Stimulated activated CD8-positive, alpha-beta memory T cell treated with anti-CD3 and anti-CD28 coated beads, Interleukin-15, amount 100 ng/mL, for 24 hours (primary cell): ENCODE data around the gene SYNGR1.
A peak's percentile ranks its signal among the peaks of the same experiment; 100 is the strongest.

Experiments
- DNase-seq: peaks from one replicate; pipeline ENCODE4 v3.0.0-alpha.2; 2020; ENCODE audit warnings: low read depth

The SYNGR1 gene

DNA sequence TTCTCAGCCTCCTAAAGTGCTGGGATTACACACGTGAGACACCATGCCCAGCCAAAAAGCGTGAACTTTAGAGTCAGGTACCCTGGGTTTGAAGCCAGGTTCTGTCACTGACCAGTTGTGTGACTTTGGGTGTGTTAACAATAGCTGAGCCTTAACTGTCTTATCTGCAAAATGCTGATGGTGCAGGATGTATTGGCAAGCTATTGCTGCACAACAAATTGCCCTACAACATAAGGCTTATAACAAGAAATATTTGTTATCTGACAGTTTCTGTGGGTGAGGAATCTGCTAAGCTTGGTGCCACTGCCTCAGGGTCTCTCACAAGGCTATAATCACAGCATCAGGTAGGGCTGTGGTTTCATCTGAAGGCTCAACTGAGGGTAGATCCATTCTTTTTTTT lies 21.9 kb downstream of the SYNGR1 start:
- DNase-seq: no peak

DNA sequence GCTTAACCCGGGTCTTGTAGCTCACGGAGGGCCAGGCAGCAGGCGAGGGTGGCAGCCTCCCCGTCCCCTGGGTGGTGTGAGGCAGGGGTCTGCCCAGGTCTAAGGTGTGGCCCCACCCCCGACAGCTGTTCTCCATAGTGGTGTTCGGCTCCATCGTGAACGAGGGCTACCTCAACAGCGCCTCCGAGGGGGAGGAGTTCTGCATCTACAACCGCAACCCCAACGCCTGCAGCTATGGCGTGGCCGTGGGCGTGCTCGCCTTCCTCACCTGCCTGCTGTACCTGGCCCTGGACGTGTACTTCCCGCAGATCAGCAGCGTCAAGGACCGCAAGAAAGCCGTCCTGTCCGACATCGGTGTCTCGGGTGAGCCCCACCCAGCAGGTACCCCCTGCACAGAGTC lies 24.4 kb downstream of the SYNGR1 start:
- DNase-seq: no peak

DNA sequence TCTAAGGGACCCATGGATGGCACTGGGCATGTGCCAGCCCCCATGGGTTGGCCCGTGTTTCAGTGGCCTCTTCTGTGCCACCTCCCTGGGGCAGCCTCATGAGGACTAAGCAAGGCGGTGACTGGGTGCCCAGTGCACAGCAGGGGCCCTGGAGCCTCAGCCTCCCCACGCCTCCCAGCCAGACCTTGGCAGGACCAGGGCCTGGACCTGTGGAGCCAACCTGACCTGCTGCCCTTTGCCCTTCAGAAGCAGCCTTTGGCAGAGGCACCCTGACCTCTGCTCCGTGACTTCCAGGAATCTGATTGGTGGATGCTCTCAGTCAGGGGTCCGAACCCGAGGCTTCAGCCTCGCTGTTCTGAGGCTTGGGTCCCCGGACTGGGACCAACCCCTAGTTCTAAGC lies 25.0 kb downstream of the SYNGR1 start:
- no peak for DNase-seq

DNA sequence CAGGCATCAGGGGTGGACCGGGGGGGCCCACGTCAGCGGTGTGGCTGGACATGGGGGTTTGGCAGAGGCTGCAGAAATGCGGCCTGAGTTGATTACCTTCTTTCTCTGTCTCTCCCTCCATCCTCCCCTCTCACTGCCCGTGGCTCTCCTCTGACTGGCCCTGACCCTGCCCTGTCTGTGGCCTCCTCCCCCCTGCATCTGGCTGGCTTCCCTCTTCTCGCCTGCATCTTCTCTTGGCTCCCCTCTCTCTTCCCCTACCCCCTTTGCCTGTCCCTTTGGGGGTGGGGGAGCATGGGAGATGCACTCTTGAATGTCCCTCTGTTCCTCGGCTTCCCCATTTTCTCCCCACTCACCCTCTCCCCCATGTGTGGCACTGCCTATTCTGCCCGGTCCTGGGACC lies 25.9 kb downstream of the SYNGR1 start:
- DNase-seq: no peak

DNA sequence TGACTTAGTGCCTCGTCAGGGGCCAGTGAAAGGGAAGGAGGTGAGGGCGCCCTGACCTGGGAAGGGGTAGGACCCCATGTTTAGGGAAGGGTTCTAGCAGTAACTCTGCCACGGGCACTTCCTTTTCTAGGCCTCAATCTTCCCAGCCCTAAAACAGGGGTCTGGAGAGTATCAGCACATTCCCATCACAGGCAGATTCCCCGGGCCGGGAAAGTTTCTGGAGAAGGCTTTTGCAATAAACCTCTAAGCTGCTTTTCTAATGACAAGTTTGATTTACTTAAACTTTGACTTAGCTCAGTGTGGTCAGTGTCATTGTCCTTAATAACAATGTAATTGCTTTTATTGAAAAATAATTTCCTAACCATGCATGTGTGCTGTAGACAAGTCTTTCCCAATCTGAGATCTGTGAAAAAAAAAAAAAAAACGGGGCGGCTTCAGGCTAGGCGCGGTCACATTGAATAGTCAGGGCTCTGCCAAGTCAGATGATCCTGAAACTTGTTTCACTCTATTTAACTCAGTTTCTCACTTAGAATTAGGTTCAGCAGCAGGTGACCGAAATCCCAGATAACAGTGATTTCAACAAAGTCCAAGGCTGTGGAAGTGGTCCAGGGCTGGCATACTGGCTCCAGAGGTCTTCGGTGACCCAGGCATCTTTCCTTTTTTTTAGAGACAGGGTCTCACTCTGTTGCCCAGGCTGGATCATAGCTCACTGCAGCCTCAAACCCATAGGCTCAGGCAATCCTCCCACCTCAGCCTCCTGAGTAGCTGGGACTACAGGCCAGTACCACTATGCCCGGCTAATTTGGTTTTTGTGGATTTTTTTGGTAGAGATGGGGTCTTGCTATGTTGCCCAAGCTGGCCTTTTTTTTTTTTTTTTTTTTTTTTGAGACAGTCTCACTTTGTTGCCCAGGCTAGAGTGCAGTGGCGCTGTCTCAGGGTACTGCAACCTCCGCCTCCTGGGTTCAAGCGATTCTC lies 30.3 kb downstream of the SYNGR1 start:
- no peak for DNase-seq

DNA sequence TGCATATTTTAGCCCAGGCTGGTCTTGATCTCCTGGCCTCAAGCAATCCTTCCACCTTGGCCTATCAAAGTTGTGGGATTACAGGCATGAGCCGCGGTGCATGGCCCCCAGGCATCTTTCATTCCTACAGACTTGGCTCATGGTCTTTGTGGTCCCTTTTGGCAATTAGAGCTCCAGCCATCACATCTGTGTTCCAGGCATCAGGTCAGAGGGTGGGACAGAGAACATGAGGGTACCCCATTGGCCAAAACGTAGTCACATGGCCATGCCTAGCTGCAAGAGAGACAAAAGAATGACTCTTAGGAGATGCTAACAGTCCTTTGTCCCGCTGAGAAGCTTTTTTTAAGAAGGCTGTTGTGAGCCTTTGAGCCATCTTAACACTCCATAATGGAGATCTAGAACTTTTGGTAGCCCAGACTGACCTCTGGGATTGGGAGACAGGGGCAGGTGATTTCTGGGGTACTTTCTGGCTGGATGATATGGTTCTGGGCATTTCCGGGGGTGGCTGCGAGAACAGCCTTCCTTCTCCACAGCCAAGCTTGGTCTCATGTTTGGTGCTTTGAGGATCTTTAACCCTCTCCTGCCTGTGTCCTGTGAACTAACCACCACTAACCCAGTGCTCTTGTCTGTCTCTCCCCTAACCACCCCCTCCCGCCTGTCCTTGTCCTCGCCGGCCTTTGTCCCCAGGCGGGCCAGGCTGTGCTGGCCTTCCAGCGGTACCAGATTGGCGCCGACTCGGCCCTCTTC lies 31.4 kb downstream of the SYNGR1 start:
- DNase-seq: no peak

DNA sequence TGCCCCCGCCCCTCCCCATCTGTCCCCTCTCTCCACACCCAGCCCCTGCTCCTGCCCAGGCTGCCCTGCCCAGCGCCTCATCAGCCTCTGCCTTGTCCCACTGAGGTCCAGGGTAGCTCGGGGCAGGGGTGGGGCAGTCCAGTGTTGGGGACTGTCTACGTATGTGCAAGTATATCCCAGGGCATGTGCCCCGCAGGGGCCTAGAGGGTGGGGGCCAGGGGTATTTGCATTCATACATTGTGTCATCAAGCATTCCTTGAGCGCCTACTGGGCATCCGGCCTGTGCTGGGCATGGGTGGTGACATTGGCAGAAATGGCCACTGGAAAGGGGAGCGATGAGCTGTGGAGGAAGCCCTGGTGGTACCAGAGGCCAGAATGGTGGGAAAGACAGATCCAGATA lies 32.1 kb downstream of the SYNGR1 start:
- DNase-seq: no peak

DNA sequence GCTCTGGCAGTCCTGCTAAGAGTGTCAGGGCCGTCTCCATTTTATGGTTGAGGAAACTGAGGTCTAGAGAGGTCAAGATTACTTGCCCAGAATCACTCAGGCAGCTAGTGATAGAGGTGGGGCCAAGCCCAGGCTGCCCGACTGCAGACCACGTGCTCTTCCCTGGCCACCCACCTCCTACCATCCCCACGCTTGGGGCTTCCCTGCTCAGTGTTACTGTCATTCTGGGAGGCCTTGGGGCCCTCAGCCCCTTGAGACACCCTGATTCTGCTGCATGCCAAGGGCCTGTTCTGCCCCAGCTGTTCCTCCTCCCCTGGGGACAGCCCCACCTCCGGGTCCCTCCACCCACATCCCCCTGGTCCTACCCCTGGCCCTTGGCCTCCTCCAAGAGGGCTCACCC lies 32.6 kb downstream of the SYNGR1 start:
- no peak for DNase-seq

DNA sequence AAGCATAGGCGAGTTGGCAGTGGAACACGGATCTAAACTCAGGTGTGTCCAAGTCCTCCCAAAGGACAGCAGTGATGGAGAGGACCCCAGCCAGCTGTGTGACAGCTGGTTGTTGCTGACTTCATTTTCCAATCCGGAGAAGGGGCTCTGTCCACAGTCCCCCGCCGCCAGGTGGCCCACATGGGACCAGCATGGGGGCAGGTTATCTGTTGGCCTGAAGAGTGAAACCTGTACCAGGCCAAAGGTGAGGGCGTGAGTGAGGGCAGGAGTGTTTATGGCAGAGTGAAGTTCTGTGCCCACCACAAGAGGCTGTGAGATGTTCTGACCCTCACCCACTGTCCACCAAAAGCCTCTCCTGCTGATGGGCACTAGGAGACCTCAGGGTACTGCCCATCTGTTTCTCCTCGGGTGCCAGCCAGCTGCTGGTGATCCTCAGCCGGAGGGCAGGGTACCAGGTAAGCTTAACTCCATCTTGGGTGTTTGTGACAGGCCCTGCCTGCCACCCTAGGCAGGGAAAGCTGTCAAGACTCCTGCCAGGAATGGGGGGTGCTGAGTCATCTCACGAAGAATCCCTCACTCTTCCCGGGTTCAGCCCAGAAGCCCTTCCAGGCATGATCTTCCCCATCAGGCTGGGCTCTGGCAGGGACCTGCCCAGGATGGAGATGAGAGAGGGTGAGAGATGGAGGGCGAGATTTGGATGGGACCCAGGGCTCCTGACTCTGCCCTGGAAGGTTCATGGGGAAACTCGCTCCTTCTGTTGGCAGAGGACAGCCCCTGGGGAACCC lies 34.2 kb downstream of the SYNGR1 start:
- no peak for DNase-seq

DNA sequence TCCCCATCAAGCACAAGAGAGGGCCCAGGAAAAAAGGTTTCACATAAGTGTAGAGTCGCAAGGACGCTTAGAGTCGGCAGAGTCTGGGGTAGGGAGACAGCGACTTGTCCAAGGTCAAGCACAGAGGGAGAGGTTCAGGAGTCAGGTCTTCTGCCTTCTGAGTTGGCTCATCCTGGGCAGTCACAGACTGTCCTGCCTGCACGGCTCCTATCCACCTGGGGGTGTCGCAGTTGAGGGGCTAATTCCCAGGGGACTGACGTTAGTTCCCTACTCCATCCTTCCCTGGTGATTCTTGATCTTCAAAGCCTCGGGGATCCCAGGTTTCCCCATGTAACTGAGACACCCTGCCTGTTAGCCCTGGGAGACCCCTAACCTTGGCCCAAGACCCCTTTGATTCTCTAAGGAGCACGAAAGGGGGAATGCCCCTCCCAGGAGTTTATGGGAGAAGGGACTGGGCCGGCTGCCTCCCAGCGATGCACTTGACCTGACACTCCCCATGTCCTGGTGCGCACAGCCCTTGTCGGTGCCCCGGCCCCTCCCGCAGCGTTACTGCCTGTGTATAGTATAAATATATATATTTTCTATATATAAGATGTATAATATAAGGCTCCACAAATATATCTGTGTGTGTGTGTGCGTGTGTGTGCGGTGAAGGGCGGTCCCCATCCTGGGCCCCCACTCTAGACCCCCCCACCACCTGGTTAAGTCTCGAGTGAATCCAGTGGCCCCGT lies 35.1 kb downstream of the SYNGR1 start:
- DNase-seq: no peak

DNA sequence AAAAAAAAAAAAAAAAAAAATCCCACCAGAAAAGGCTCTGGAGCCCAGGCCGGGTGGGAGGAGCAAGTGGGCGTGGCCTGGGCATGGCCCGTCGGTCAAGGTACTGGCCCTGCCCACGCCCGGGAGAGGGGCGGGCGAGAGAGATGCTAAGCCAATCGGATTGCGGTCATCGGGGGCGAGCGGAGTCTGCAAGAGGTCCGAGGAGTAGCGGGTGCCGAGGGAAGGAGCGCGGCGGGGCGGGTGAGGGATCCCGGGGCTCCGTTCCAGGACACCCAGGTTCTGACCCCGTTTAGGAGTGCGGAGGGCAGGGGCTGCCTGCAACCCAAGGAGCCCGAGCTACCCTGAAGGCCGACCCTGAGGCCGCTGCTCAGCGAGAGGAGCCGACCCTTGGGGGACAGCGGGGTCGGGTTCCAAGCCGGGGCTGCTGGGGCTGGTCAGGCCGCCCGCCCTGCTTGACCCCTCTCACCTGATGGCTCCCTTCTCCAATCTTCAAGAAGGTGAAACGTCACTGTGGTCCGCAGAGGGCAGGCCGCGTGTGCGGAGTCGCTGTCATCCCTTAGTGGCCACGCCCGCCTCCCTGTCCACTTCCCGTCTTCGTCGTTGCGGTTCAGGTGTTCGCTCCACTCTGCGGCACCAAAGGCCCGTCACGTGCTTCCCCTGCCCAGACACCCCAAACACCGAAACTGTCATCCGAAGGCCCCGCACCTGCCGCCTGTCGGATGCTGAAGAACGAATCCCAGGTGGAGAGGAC lies 38.6 kb downstream of the SYNGR1 start:
- DNase-seq: peak; percentile 16

DNA sequence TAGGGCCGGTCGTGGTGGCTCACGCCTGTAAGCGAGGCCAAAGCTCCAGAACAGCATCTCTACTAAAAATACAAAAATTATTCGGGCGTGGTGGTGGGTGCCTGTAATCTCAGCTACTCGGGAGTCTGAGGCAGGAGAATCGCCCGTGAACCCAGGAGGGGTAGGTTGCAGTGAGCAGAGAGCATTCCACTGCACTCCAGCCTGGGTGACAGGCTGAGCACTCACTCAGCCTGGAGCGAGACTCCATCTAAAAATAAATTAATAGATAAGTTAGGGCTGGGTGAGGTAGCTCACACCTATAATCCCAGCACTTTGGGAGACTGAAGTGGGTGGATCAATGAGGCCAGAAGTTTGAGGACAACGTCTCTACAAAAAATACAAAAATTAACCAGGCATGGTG lies 39.6 kb downstream of the SYNGR1 start:
- no peak for DNase-seq

DNA sequence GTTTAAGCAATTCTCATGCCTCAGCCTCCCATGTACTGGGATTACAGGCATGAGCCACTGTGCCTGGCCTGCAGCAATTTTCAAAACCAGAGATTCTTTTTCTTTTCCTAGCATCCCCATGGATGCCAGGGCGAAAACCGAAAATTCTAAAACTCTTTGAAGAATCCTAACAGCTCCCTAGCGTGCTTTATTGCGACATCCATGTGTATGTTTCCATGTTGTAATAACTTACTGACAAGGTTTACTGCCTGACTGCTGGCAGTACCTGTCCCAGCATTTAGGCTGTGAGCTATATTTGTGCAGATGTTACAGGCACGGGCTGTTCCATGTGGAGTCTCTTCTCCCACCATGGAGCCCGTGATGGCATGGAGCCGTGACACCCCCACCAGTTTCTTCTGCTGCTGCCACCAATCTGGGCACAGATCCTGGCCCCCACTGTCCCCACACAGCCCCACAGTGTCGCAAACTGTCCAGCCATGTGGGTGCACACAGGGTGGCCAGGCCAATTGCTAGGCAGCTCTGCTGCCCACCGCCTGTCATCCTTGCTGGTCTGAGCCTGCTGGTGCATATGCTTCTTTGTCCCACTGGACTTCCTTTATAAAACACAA lies 42.7 kb downstream of the SYNGR1 start:
- DNase-seq: no peak

DNA sequence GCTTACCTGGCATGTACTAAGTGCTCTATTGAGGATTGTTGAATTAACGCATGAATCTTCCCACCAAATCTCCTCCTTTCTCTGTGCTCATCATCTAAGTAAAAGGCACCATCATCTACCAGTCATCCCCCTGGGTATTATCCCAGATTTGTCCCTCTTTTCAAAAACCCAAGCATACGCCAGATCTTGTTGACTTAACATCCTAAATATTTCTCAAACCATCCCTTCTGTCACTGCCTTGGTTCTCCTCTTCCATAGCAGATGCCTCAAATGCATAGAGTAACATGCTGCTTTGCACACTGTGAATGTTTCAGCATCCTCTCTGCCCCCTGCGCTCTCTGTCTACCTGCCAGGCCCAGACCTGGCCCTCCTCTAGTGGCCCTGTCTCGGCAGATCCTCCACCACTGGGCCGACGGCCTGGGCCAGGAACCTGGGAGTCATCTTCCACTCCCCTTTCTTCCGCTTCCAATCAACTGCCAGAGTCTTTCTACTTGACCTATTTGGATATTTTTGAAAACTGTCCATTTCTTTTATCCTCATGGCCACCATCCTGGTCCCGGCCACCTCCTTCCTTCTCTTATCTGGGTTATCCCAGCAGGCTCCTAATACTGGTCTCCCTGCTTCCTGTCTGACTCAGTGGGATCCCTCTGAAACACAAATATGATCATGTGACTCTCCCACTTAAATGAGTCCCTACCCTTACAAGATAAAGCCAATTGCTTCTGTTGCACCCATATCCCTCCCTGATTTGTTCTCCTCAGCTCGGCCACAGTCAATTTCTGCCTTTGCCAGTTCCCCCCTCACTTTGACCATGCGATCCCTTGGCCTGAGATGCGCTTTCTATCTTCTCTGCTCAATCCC lies 46.4 kb downstream of the SYNGR1 start:
- no peak for DNase-seq

DNA sequence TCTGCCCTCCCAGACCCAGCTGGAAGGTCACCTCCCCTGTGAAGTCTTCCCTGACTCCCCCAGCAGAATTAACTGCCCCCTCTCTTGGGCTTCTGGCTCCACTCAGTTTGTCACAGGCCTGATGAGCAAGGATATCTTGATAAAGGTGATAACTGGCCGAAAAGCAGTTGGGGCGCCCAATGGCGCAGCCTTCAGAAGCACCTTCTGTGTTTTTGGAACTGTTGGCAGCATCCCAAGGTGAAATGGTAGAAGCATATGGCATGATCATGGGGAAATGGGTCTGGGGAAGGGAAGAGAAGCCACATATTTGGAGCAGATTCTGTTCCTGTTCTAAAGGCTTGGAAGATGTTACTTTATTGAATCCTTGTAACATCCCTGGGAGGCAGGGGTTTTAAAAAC lies 47.0 kb downstream of the SYNGR1 start:
- no peak for DNase-seq

DNA sequence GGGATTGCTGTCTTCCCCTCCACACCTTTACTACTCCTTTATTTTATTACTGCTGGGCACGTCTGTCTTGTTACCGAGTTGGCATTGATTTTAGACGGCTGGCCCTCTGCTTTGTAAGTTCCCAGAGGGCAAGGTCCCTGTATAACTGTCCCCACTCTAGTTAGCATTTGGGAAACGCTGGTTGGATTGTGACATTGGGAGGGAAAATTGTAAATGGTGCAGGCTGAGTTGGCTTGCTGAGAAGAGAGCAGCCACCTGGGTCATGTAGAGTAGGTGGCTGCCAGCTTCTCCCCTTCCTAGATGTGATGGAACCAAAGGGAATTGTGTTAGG lies 51.5 kb downstream of the SYNGR1 start:
- no peak for DNase-seq

DNA sequence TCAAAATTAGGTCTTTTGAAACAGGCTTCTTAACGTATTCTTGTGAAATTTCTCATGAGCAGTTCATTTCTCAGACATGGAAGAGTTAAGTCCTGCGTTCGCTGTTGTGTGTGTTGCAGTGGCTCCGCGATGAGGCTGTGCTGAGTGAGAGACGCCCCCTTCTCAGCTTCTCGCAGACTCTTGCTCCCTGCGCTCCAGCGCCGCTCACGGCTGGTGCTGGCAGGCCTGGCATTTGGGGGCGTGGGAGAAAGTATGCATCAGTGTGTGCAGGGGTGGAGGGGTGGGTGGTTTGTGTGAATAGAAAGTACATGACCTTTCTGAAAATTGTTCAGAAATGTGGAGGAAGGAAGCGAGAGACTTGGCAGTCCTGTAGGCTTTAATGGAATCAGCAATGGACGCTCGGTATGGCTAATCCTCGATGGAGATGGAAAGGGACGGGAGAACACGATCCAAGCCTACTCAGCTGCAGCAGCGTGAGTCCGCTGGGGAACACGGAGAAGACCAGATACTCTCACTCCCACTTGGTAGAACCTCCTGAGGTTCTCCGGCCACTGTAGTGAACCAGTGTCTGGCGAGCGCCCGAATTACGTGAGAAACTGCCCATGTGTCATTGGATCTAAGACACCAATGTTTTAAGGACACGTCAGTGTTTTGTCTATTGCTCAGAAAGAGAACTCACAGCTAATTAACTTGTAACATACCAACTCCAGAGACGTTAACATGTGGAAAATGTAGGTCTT lies 55.7 kb downstream of the SYNGR1 start:
- no peak for DNase-seq

DNA sequence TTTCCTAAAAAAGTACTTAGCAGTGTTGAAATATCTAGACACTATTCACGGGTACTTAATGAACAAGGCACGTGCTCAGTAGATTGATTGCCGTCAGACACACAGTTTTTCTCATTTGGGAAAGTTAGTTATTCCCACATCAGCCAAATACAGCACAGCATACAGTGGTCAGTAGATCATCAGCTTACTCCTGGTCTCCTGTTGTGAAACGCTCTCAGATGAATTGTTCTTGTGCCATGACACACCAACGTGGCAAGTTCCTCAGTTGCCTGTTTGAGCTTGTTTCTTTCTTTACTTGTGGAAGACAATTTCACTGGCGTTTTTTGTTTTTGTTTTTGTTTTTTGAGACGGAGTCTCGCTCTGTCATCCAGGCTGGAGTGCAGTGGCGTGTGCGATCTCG lies 58.4 kb downstream of the SYNGR1 start:
- no peak for DNase-seq

DNA sequence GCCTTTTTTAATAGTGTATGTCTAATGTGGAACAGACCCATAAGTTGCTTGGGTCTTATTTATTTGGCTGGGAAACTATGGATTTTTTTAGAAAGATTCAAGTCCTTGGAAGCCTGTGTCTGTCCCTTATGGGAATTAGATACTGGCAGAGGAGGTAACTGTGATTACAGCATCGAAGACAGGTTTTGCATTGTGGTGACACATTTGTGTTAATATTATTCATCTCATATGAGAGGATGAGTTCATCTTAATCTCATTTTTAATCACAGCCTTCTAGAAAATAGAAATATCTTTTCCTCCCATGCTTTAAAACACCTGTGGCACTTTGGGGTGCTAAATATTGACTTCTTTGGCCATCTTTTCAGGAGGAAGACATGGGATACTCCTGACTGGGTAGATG lies 59.0 kb downstream of the SYNGR1 start:
- no peak for DNase-seq
